ENCODE results near the gene TMEM119.
"Not testable (repeated sequence)": the region's sequence is repeated elsewhere in the genome, so short reads cannot be mapped to it uniquely, and the experiment has no call there.

The TMEM119 gene

DNA sequence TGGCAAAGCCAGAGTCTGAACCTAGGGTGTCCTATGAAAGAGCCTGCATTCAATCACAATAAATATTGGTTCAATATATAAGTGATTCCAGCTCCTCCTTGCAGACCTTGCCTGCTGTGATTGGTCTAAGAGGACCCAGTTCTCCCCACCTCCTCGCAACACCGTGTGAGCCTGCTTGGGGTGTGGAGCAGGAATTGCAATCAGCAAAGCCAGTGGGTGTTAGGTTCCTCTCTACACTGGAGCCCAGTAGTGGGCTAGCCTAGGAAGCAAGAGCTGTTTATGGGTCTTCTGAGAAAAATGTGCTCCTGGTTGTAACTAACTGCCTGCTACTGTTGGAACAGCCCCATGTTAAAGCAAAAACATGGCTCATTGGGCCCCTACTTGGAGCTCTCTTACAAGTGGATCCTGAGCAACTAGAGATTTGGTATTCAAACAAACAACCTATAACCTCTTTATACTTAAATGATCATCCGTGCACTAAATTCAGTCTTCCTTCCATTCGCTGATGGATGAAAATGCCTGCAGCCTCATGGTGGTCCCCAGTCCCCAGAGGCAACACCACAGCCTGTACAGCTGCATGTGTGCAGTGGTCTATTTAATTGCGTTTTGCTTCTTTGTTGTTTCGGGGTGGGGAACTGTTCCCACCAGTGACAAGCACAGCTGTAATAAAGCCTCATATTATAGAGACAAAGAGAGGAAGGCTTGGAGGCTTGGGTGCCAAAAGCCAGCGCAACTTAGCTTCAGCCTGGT, 39.5 kb upstream of the TMEM119 start:
- TF ChIP-seq, protein P1, sequence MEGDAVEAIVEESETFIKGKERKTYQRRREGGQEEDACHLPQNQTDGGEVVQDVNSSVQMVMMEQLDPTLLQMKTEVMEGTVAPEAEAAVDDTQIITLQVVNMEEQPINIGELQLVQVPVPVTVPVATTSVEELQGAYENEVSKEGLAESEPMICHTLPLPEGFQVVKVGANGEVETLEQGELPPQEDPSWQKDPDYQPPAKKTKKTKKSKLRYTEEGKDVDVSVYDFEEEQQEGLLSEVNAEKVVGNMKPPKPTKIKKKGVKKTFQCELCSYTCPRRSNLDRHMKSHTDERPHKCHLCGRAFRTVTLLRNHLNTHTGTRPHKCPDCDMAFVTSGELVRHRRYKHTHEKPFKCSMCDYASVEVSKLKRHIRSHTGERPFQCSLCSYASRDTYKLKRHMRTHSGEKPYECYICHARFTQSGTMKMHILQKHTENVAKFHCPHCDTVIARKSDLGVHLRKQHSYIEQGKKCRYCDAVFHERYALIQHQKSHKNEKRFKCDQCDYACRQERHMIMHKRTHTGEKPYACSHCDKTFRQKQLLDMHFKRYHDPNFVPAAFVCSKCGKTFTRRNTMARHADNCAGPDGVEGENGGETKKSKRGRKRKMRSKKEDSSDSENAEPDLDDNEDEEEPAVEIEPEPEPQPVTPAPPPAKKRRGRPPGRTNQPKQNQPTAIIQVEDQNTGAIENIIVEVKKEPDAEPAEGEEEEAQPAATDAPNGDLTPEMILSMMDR (IDR thresholded peaks at IDR 0.05) = no peak
- TF ChIP-seq ZFX (IDR thresholded peaks at IDR 0.05; ENCODE audit: borderline replicate concordance) = no peak
- H3K27ac ChIP-seq = no peak overlapping the region

DNA sequence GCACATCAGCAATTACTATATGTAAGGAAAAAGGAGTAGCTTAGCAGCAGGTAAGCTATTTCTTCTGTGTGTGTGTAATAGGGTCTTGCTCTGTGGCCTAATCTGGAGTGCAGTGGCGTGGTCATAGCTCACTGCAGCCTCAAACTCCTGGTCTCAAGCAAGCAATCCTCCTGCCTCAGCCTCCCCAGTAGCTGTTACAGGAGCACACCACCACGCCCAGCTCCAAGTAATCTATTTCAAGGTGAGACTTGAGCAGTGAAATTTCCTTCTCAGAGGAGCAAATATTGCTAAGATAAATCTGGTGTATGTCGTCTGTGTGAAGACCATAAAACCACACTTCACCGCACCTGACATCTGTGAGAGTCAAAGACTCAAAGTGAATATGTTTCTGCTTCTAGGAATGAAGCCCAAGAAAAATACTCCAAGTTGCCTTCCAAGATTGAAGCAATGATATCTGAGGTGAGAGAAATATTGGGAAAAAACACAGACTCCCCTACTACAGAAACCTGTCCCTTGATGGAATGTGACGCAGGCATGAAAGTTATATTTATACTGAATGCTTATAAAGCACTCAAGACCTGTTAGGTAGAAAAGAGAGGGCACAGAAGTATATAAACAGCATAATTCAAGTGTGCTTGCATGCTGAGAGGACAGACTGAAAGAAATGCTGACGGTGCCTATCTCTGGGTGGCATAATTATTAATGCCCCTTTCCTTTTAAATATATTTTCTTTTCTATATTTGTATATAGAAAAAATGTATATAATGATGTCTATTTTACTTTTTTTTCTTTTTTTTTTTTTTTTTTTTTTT, 38.3 kb upstream of the TMEM119 start:
- H3K27ac ChIP-seq = no peak overlapping the region
- no peak for TF ChIP-seq ZFX (IDR thresholded peaks at IDR 0.05; ENCODE audit: borderline replicate concordance)
- TF ChIP-seq, protein P1 (IDR thresholded peaks at IDR 0.05) = no peak

DNA sequence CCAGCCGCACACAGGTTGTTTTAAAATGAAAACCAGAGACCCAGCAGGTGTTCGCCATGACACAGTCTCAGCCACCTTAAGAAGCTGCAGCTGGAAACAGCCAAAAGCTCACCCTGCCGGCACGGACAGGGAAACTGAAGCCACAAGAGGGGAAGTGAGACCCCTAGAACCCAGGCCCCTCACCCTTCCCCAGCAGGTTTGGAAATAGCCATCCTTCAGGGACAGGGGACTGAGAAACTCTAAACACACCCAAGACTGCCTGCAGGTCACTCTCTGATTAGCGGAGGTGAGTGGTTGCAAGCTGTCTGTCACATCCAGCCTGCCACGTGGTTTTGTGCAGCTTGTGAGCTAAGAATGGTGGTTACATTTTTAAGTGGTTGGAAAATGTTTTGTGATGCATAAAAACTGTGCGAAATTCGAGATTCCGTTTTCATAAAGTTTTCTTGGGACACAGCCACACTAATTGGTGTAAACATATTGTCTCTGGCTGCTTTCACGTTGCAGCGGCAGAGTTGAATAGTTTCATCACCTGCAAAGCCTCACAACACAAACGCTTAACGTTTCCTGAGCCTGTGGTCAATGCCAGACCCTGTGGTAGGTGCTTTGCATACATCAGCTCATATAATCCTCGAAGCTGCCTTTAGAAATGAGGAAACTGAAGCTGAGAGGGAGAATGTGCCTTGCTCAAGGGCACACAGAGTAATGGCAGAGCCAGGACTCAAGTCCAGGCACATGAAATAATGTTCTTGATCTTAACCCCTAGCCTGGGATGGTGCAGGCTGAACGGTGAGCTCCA, 37.5 kb upstream of the TMEM119 start:
- no peak overlapping the region for H3K27ac ChIP-seq
- TF ChIP-seq, protein P1 (IDR thresholded peaks at IDR 0.05) = no peak
- TF ChIP-seq ZFX (IDR thresholded peaks at IDR 0.05; ENCODE audit: borderline replicate concordance) = no peak

- H3K27ac ChIP-seq = no peak overlapping the region
- TF ChIP-seq ZFX (IDR thresholded peaks at IDR 0.05; ENCODE audit: borderline replicate concordance) = no peak
- TF ChIP-seq, protein P1 (IDR thresholded peaks at IDR 0.05) = no peak
Measured at GRCh38 chr12:108634341-108634751, 36.5 kb upstream of the TMEM119 start.

- TF ChIP-seq, protein P1 (IDR thresholded peaks at IDR 0.05) = no peak
- TF ChIP-seq ZFX (IDR thresholded peaks at IDR 0.05; ENCODE audit: borderline replicate concordance) = no peak
- H3K27ac ChIP-seq = no peak within 1 kb of the TSS
Measured at GRCh38 chr12:108633534-108634248, 35.8 kb upstream of the TMEM119 start, which contains the start of gene SELPLG. TSS of gene SELPLG (minus strand) at chr12:108633894. CDS start at chr12:108624307, 9,587 bp downstream.

- H3K27ac ChIP-seq = no peak overlapping the region
Measured at GRCh38 chr12:108633081-108633533, 35.2 kb upstream of the TMEM119 start.

GRCh38 chr12:108631261-108631660, 33.4 kb upstream of the TMEM119 start:
- H3K27ac ChIP-seq = not testable (repeated sequence)

More at GRCh38 chr12:108633081-108633533, 35.2 kb upstream of the TMEM119 start:
- no peak for TF ChIP-seq ZFX (IDR thresholded peaks at IDR 0.05; ENCODE audit: borderline replicate concordance)
- TF ChIP-seq, protein P1 (IDR thresholded peaks at IDR 0.05) = no peak
